ENCODE measurements around the gene MRGPRF. TPM values are rescaled to one million over a fixed set of nuclear protein-coding genes. Genes with fewer than 3 reads are reported as not detected.

MRGPRF gene
- polyA plus RNA-seq, 1 of the 3 experiments (the other 2 are of a cell fraction), result 0.18 TPM

DNA sequence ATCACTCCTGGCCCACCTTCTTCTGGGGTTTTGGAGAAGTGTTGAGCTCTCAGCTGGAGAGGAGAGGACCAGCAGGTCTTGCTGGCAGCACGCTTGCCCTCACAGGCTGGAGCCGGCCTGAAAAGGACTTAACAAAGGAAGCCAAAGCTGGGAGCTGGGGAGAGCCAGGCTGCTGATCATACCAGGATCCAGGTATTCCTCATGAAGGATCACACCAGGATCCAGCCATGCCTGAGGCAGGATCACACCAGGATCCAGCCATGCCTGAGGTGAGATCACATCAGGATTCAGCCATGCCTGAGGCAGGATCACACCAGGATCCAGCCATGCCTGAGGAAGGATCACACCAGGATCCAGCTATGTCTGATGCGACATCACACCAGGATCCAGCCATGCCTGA lies 49.3 kb downstream of the MRGPRF start:
- no peak for DNase-seq
- H3F3A ChIP-seq (replicated peaks; ENCODE audit: insufficient read depth), result no peaks in the 10 kb centered on the region
- no peaks in the 10 kb centered on the region for H3K79me2 ChIP-seq (ENCODE audit: insufficient read depth)
- H4K20me1 ChIP-seq (ENCODE audit: insufficient read depth), result no peaks in the 10 kb centered on the region
- no peaks in the 10 kb centered on the region for H3K9me3 ChIP-seq
- 73% methylated on average over 3 of the region's 3 CpGs for WGBS (ENCODE audit: low lambda C conversion rate)
- H3K9ac ChIP-seq, result no peak overlapping the region
- no peak overlapping the region for H3K4me2 ChIP-seq
- H2AFZ ChIP-seq (ENCODE audit: low read depth), result no peak overlapping the region
- TF ChIP-seq FOSL2 (IDR thresholded peaks at IDR 0.05; ENCODE audit: borderline replicate concordance, low read depth) (no peak), RCOR1 (IDR thresholded peaks at IDR 0.05; ENCODE audit: low read length) (no peak), MXI1 (IDR thresholded peaks at IDR 0.05; ENCODE audit: low read depth, low read length) (no peak), TCF12 (IDR thresholded peaks at IDR 0.05) (no peak), POLR2AphosphoS5 (IDR thresholded peaks at IDR 0.05; ENCODE audit: low read depth, low read length) (no peak)
- TF ChIP-seq, protein P1, sequence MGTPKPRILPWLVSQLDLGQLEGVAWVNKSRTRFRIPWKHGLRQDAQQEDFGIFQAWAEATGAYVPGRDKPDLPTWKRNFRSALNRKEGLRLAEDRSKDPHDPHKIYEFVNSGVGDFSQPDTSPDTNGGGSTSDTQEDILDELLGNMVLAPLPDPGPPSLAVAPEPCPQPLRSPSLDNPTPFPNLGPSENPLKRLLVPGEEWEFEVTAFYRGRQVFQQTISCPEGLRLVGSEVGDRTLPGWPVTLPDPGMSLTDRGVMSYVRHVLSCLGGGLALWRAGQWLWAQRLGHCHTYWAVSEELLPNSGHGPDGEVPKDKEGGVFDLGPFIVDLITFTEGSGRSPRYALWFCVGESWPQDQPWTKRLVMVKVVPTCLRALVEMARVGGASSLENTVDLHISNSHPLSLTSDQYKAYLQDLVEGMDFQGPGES (IDR thresholded peaks at IDR 0.05; ENCODE audit: low read depth, low read length), result no peak
- TF ChIP-seq, protein P2, sequence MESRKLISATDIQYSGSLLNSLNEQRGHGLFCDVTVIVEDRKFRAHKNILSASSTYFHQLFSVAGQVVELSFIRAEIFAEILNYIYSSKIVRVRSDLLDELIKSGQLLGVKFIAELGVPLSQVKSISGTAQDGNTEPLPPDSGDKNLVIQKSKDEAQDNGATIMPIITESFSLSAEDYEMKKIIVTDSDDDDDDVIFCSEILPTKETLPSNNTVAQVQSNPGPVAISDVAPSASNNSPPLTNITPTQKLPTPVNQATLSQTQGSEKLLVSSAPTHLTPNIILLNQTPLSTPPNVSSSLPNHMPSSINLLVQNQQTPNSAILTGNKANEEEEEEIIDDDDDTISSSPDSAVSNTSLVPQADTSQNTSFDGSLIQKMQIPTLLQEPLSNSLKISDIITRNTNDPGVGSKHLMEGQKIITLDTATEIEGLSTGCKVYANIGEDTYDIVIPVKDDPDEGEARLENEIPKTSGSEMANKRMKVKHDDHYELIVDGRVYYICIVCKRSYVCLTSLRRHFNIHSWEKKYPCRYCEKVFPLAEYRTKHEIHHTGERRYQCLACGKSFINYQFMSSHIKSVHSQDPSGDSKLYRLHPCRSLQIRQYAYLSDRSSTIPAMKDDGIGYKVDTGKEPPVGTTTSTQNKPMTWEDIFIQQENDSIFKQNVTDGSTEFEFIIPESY (IDR thresholded peaks at IDR 0.05; ENCODE audit: borderline replicate concordance, low read depth), result no peak
- H3K9me2 ChIP-seq, result no peaks in the 10 kb centered on the region
- H3K27me3 ChIP-seq (ENCODE audit: insufficient read depth), result no peaks in the 10 kb centered on the region; the same call in 1 of the 2 replicates
- H3K4me3 ChIP-seq (ENCODE audit: low read depth in 2 of 2, low read length in 1 of 2), result no peak overlapping the region
- ChIA-PET CTCF (interaction anchor here (1.3 kb wide), 1 partner anchor 81 kb away, joined by 3 read pairs; no protein-coding TSS in a partner anchor), POLR2A (no interaction called here)
- no peaks in the 10 kb centered on the region for H3K36me3 ChIP-seq (replicated peaks in 1 of 2; ENCODE audit: control insufficient read depth in 1 of 2, insufficient read depth in 2 of 2, low read length in 1 of 2)
- H3K4me1 ChIP-seq (ENCODE audit: control insufficient read depth in 1 of 2, insufficient read depth in 2 of 2, low read depth in 1 of 2, low read length in 1 of 2), result peaks cover 0 to 9% of the 10 kb centered on the region in 2 experiments; a peak in 1 of 4 replicates
- no peak overlapping the region for H3K27ac ChIP-seq (ENCODE audit: low read depth in 2 of 2, low read length in 1 of 2)

DNA sequence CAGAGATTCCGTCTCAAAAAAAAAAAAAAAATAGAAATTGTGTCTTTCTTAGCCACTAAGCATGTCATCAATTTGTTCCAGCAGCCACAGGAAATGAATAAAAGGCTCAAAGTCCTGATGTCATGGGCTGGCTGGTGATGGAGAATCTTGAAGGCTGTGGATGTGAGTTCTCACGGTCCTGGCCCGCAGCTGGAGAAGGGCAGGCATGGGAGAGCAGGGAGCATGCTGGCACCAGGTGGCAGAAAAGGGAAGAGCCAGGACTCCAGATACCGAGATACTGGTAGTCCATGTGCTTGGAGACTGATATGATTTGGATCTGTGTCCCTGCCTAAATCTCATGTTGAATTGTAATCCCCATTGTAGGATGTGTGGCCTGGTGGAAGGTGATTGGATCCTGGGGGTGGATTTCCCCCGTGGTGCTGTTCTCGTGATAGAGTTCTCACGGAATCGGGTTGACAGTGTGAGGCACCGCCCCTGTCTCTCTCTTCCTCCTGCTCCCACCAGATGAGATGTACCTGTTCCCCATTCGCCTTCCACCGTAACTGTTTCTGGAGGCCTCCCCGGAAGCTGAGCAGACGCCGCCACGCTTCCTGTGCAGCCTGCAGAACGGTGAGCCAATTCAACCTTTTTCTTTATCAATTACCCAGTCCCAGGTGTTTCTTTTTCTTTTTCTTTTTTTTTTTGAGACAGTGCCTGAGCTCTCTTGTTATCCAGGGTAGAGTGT lies 50.4 kb downstream of the MRGPRF start:
- Histone ChIP-seq H3K4me1 (ENCODE audit: control insufficient read depth in 1 of 2, insufficient read depth in 2 of 2, low read depth in 1 of 2, low read length in 1 of 2) (peaks cover 0 to 9% of the 10 kb centered on the region in 2 experiments; a peak in 1 of 4 replicates), H3F3A (replicated peaks; ENCODE audit: insufficient read depth) (no peaks in the 10 kb centered on the region), H2AFZ (ENCODE audit: low read depth) (no peak overlapping the region), H3K27ac (ENCODE audit: low read depth in 2 of 2, low read length in 1 of 2) (no peak overlapping the region), H3K9ac (no peak overlapping the region), H3K4me3 (ENCODE audit: low read depth in 2 of 2, low read length in 1 of 2) (no peak overlapping the region), H3K27me3 (ENCODE audit: insufficient read depth) (no peaks in the 10 kb centered on the region), H3K4me2 (no peak overlapping the region), H3K79me2 (ENCODE audit: insufficient read depth) (no peaks in the 10 kb centered on the region), H3K9me3 (no peaks in the 10 kb centered on the region), H4K20me1 (ENCODE audit: insufficient read depth) (no peaks in the 10 kb centered on the region), H3K9me2 (no peaks in the 10 kb centered on the region), H3K36me3 (replicated peaks in 1 of 2; ENCODE audit: control insufficient read depth in 1 of 2, insufficient read depth in 2 of 2, low read length in 1 of 2) (no peaks in the 10 kb centered on the region)
- WGBS (ENCODE audit: low lambda C conversion rate), result 81% methylated on average over 16 of the region's 16 CpGs
- ChIA-PET POLR2A (no interaction called here), CTCF (interaction anchor here (1.3 kb wide), 1 partner anchor 82 kb away, joined by 3 read pairs; no protein-coding TSS in a partner anchor)
- no peak for DNase-seq
- TF ChIP-seq ELF1 (IDR thresholded peaks at IDR 0.05), result no peak
- TF ChIP-seq FOXM1 (IDR thresholded peaks at IDR 0.05; ENCODE audit: low read depth), result no peak
- TF ChIP-seq MEF2A (IDR thresholded peaks at IDR 0.05; ENCODE audit: borderline replicate concordance, low read depth), result no peak
- no peak for TF ChIP-seq MXI1 (IDR thresholded peaks at IDR 0.05; ENCODE audit: low read depth, low read length)
- TF ChIP-seq RAD21 (IDR thresholded peaks at IDR 0.05; ENCODE audit: low read length), result peak; percentile 40
- no peak for TF ChIP-seq EP300 (IDR thresholded peaks at IDR 0.05; ENCODE audit: borderline replicate concordance in 1 of 2, low read depth in 1 of 2, low read length in 1 of 2)
- TF ChIP-seq, protein P3, sequence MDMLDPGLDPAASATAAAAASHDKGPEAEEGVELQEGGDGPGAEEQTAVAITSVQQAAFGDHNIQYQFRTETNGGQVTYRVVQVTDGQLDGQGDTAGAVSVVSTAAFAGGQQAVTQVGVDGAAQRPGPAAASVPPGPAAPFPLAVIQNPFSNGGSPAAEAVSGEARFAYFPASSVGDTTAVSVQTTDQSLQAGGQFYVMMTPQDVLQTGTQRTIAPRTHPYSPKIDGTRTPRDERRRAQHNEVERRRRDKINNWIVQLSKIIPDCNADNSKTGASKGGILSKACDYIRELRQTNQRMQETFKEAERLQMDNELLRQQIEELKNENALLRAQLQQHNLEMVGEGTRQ (IDR thresholded peaks at IDR 0.05; ENCODE audit: borderline replicate concordance, low read depth, low read length), result no peak
- TF ChIP-seq GABPA (IDR thresholded peaks at IDR 0.05; ENCODE audit: low read depth), result no peak
- no peak for TF ChIP-seq GATA2 (CRISPR knock-in tag; IDR thresholded peaks at IDR 0.05)
- no peak for TF ChIP-seq YY1 (IDR thresholded peaks at IDR 0.05; ENCODE audit: low read depth)
- TF ChIP-seq SMC3 (IDR thresholded peaks at IDR 0.05; ENCODE audit: low read depth, low read length), result peak; percentile 10; the same call in 1 of the 2 replicates
- no peak for TF ChIP-seq RFX5 (IDR thresholded peaks at IDR 0.05; ENCODE audit: low read length)
- no peak for TF ChIP-seq POLR2AphosphoS5 (IDR thresholded peaks at IDR 0.05; ENCODE audit: low read depth, low read length)
- TF ChIP-seq CHD2 (IDR thresholded peaks at IDR 0.05; ENCODE audit: low read length, partially characterized antibody), result no peak
- TF ChIP-seq, protein P4, sequence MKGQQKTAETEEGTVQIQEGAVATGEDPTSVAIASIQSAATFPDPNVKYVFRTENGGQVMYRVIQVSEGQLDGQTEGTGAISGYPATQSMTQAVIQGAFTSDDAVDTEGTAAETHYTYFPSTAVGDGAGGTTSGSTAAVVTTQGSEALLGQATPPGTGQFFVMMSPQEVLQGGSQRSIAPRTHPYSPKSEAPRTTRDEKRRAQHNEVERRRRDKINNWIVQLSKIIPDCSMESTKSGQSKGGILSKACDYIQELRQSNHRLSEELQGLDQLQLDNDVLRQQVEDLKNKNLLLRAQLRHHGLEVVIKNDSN (IDR thresholded peaks at IDR 0.05; ENCODE audit: borderline replicate concordance, low read depth), result no peak
- no peak for TF ChIP-seq RXRA (IDR thresholded peaks at IDR 0.05; ENCODE audit: borderline replicate concordance, low read depth)
- TF ChIP-seq FOXJ3 (CRISPR knock-in tag; IDR thresholded peaks at IDR 0.05), result no peak
- TF ChIP-seq, protein P5, sequence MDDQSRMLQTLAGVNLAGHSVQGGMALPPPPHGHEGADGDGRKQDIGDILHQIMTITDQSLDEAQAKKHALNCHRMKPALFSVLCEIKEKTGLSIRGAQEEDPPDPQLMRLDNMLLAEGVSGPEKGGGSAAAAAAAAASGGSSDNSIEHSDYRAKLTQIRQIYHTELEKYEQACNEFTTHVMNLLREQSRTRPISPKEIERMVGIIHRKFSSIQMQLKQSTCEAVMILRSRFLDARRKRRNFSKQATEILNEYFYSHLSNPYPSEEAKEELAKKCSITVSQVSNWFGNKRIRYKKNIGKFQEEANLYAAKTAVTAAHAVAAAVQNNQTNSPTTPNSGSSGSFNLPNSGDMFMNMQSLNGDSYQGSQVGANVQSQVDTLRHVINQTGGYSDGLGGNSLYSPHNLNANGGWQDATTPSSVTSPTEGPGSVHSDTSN (IDR thresholded peaks at IDR 0.05), result no peak

All from SK-N-SH (cell line).